Measurements from ENCODE around the gene MYO1F. TPM values are rescaled to one million over a fixed set of nuclear protein-coding genes. Genes with fewer than 3 reads are reported as not detected.

MYO1F gene
- polyA plus RNA-seq, 1 experiment: 0.29 TPM

GRCh38 chr19:8489561-8490394 lies 87.5 kb downstream of the MYO1F start:
- ChIA-PET POLR2A (no interaction called here), CTCF (no interaction called here)
- H3K27me3 ChIP-seq (ENCODE audit: control insufficient read depth, insufficient read depth, low read length): no peaks in the 10 kb centered on the region
- DNase-seq (ENCODE audit: low read depth): no peak
- no peak overlapping the region for H3K4me3 ChIP-seq (ENCODE audit: low read depth, low read length)
- H3K36me3 ChIP-seq (ENCODE audit: control insufficient read depth, insufficient read depth, low read length): peaks cover 30% of the 10 kb centered on the region
- no peak for TF ChIP-seq CTCF (IDR thresholded peaks at IDR 0.05; ENCODE audit: insufficient read depth, low read depth, low read length)

GRCh38 chr19:8488365-8488764 lies 88.9 kb downstream of the MYO1F start:
- ChIA-PET CTCF (interaction anchor here (2.6 kb wide), 1 partner anchor 12 kb away, joined by 10 read pairs; no protein-coding TSS in a partner anchor), POLR2A (no interaction called here)
- no peak for TF ChIP-seq CTCF (IDR thresholded peaks at IDR 0.05; ENCODE audit: insufficient read depth, low read depth, low read length)
- no peaks in the 10 kb centered on the region for H3K27me3 ChIP-seq (ENCODE audit: control insufficient read depth, insufficient read depth, low read length)
- H3K36me3 ChIP-seq (ENCODE audit: control insufficient read depth, insufficient read depth, low read length): peaks cover 38% of the 10 kb centered on the region
- H3K4me3 ChIP-seq (ENCODE audit: low read depth, low read length): no peak overlapping the region
- DNase-seq (ENCODE audit: low read depth): no peak

- POLR2A ChIA-PET: no interaction called here
- TF ChIP-seq CTCF (IDR thresholded peaks at IDR 0.05; ENCODE audit: insufficient read depth, low read depth, low read length): no peak
- Histone ChIP-seq H3K27me3 (ENCODE audit: control insufficient read depth, insufficient read depth, low read length) (no peaks in the 10 kb centered on the region), H3K4me3 (ENCODE audit: low read depth, low read length) (no peak overlapping the region), H3K36me3 (ENCODE audit: control insufficient read depth, insufficient read depth, low read length) (peaks cover 43% of the 10 kb centered on the region)
- no peak for DNase-seq (ENCODE audit: low read depth)
- CTCF ChIA-PET: interaction anchor here (0.6 to 2.6 kb wide), 6 partner anchors 11 to 136 kb away, joined by 3 to 10 read pairs (median 3); partner anchors contain the start of gene ZNF414
These were observed 89.9 kb downstream of the MYO1F start for GRCh38 chr19:8487137-8487851.

- ChIA-PET POLR2A (no interaction called here), CTCF (interaction anchor here (0.6 to 2.6 kb wide), 6 partner anchors 8 to 135 kb away, joined by 3 to 10 read pairs (median 3); partner anchors contain the start of gene ZNF414)
- no peak for DNase-seq (ENCODE audit: low read depth)
- no peak overlapping the region for H3K4me3 ChIP-seq (ENCODE audit: low read depth, low read length)
- H3K27me3 ChIP-seq (ENCODE audit: control insufficient read depth, insufficient read depth, low read length): no peaks in the 10 kb centered on the region
- TF ChIP-seq CTCF (IDR thresholded peaks at IDR 0.05; ENCODE audit: insufficient read depth, low read depth, low read length): no peak
- peaks cover 44% of the 10 kb centered on the region for H3K36me3 ChIP-seq (ENCODE audit: control insufficient read depth, insufficient read depth, low read length)
These were observed 90.5 kb downstream of the MYO1F start for GRCh38 chr19:8486661-8487136.

All from BJ (cell line).